HG02981 (cell line): ENCODE data around the gene C4BPA.

ENCODE experiments used
- ATAC-seq: cut with Tn5 transposase; IDR thresholded peaks from one replicate; pipeline ENCODE4 v1.9.1; 2021; ENCODE audit warnings: mild to moderate bottlenecking, moderate library complexity; ENCODE audit not compliant: unreplicated experiment

Gene C4BPA

GRCh38 chr1:207077012-207077411, 27.0 kb upstream of the C4BPA start:
- no peak for ATAC-seq

- no peak for ATAC-seq
Measured at GRCh38 chr1:207077470-207078377, 26.3 kb upstream of the C4BPA start.

- ATAC-seq, result no peak
Measured at GRCh38 chr1:207078578-207079132, 25.4 kb upstream of the C4BPA start.

- ATAC-seq, result no peak
Measured at GRCh38 chr1:207079706-207080241, 24.3 kb upstream of the C4BPA start.

- no peak for ATAC-seq
Measured at GRCh38 chr1:207081088-207081487, 22.9 kb upstream of the C4BPA start.

- ATAC-seq, result no peak
Measured at GRCh38 chr1:207081806-207082205, 22.2 kb upstream of the C4BPA start.

GRCh38 chr1:207084232-207084631, 19.8 kb upstream of the C4BPA start:
- no peak for ATAC-seq

GRCh38 chr1:207084701-207085180, 19.3 kb upstream of the C4BPA start:
- peak; percentile 75 for ATAC-seq

- no peak for ATAC-seq
Measured at GRCh38 chr1:207085887-207086286, 18.1 kb upstream of the C4BPA start.

- ATAC-seq, result no peak
Measured at GRCh38 chr1:207088161-207088560, 15.9 kb upstream of the C4BPA start.

- no peak for ATAC-seq
Measured at GRCh38 chr1:207088701-207089626, 15.1 kb upstream of the C4BPA start, which contains the start of gene C4BPB. Gene C4BPB, plus strand, starts transcription at chr1:207088860. Its CDS starts 672 bp downstream, at chr1:207089532.

GRCh38 chr1:207089627-207090355, 14.2 kb upstream of the C4BPA start:
- no peak for ATAC-seq

GRCh38 chr1:207091200-207091908, 12.7 kb upstream of the C4BPA start:
- ATAC-seq, result no peak

GRCh38 chr1:207093944-207094343, 10.1 kb upstream of the C4BPA start:
- ATAC-seq, result no peak

GRCh38 chr1:207097871-207098324, 6.1 kb upstream of the C4BPA start:
- no peak for ATAC-seq

GRCh38 chr1:207101720-207102119, 2.3 kb upstream of the C4BPA start:
- ATAC-seq, result no peak

- ATAC-seq, result no peak
Measured at GRCh38 chr1:207102146-207102545, 1.9 kb upstream of the C4BPA start.

- ATAC-seq, result no peak
Measured at GRCh38 chr1:207102659-207103058, 1.4 kb upstream of the C4BPA start.

- no peak for ATAC-seq
Measured at GRCh38 chr1:207109004-207109403, 5.0 kb downstream of the C4BPA start.
